Stimulated activated CD8-positive, alpha-beta memory T cell treated with anti-CD3 and anti-CD28 coated beads, Interleukin-15, amount 100 ng/mL, for 24 hours (primary cell): ENCODE data around the gene PLEKHH1.
"Not testable (repeated sequence)": the region's sequence is repeated elsewhere in the genome, so short reads cannot be mapped to it uniquely, and the experiment has no call there.

Experiments used
- DNase-seq: peaks from one replicate; pipeline ENCODE4 v3.0.0-alpha.2; 2020; ENCODE audit warnings: low read depth

PLEKHH1 gene

GRCh38 chr14:67533754-67534085, 630 bp downstream of the PLEKHH1 start:
- no peak for DNase-seq

DNA sequence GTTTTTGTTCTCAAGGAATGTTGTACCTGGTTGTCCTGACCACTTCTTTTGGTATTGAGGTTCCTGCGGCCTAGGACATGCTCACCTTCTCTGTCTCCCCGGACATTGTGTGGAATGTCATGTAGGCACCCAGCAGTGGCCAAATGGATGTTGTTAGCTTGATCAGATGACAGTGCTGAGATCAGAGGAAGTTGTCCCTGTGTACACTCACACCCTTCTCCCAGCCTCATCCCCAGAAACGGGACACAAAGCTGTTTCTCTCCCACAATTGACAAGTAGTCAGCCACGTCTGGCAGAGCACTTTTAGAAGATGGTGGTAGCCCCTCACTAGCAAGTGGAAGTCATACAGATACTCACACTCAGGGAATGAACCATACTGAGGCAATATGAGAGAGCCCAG, 3.0 kb downstream of the PLEKHH1 start:
- no peak for DNase-seq

DNA sequence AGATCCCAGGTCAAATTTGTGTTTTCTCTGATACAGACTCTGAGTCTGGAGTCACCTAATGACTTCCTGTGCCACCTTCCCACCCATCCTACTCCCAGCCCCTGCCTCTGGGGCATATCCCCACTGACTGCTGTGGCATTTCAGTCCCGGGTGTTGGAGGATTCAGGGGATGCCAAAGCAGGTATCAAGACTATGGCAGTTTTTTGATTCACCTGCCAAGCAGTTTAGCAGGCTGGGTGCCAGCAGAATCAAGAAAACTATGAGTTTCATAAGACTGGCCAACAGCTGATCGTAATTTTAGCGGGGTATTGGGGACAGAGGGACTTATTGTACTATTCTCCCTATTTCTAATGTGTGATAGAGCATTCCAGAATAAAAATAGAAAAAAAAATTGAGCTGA, 4.6 kb downstream of the PLEKHH1 start:
- DNase-seq, result no peak

- no peak for DNase-seq
These were observed 5.4 kb downstream of the PLEKHH1 start for GRCh38 chr14:67538501-67538900.

GRCh38 chr14:67539116-67539515, 6.0 kb downstream of the PLEKHH1 start:
- no peak for DNase-seq

GRCh38 chr14:67541448-67542387, 8.6 kb downstream of the PLEKHH1 start:
- no peak for DNase-seq

DNA sequence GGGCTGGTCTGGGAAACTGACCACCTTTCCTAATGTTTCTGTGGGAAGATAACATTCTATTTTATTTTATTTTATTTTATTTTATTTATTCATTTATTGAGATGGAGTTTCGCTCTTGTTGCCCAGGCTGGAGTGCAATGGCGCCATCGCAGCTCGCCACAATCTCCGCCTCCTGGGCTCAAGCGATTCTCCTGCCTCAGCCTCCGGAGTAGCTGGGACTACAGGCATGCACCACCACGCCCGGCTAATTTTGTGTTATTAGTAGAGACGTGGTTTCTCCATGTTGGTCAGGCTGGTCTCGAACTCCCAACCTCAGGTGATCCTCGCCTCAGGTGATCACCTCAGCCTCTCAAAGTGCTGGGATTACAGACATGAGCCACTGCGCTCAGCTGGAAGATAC, 9.5 kb downstream of the PLEKHH1 start:
- not testable (repeated sequence) for DNase-seq

DNA sequence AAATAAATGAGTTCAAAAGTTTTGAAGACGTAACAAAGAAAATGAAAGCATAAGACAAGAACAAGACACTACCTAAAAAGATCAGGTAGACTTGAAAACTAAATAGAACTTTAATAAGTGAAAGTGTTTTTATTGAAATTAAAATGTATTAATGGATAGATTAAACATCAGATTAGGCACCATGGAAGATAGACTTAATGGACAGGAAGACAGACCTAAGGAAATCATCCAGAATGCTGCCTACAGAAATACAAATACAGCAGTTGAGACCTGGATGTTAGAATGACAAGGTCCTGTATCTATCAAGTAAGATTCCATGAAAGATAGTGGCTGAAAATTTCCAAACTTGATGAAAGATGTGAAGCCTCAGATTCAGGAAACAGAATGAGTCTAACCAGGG, 11.5 kb downstream of the PLEKHH1 start:
- no peak for DNase-seq

GRCh38 chr14:67547224-67547780, 14.2 kb downstream of the PLEKHH1 start:
- DNase-seq, result no peak

GRCh38 chr14:67549734-67550133, 16.6 kb downstream of the PLEKHH1 start:
- DNase-seq, result no peak

- DNase-seq, result no peak
These were observed 18.0 kb downstream of the PLEKHH1 start for GRCh38 chr14:67551123-67551522.

DNA sequence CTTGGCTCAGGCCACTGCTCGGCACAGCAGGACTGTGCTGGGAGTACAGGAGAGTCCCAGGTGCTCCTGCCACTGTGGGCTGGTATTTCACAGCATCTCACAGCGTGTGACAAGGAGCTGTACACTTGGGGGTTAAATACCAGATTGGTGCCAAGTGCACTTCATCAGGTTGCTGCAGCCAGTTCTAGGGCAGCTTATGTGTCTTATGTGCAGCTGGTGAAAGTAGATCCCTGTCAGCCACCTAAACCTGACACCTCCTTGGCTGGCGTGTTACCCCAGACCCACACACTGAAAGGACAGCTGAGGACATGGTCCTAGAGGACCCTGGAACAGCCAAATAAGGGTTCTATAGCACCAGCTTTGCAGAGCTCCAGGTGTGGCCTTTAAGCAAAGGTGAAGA, 18.9 kb downstream of the PLEKHH1 start:
- DNase-seq, result no peak

DNA sequence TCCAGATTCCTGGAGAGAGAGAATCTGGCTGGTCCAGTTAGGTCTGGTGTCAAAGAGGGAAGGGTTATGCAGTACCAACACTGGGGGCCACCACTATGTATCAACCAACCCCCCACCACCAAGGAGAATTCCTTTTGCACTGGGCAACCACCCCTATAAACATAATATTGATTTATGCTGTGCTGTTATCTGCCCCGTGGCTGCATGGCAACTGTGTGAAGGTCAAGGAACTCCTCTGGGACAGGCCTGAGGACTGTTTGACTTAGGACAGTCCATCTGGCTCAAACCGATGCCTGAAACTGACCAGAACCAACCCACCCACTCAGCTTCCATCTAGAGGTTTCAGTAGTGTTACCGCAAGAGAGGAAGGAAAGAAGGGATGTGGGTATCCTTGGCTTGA, 20.5 kb downstream of the PLEKHH1 start:
- no peak for DNase-seq

GRCh38 chr14:67554341-67554740, 21.3 kb downstream of the PLEKHH1 start:
- DNase-seq, result no peak

DNA sequence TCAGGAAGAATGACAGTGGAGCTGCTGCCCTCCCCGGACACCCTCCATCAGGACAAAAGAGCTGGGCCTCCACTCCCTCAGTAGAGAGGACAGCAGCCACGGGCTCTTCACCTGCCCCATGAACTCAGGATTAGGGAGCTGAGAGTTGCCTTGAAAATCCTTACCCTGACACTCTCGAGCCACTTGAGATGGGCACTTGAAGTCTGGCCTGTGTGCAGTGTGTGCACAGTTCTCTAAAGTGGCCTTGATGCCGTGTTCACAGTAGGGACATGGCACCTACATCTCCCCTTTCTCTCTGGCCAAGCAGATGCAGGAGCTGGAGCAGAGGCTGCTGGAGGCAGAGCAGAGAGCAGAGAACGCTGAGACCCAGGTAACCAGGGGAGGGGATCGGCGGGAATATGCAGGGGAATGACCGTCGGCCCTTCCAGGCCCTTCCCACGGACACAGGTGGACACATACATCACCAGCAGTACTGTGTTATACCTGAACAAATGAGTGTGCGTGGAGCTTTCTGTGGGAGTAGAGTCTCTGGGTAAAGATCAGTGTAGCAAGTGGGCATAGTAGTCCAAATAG, 22.5 kb downstream of the PLEKHH1 start:
- DNase-seq, result no peak

- DNase-seq, result no peak
These were observed 23.6 kb downstream of the PLEKHH1 start for GRCh38 chr14:67556671-67557070.

DNA sequence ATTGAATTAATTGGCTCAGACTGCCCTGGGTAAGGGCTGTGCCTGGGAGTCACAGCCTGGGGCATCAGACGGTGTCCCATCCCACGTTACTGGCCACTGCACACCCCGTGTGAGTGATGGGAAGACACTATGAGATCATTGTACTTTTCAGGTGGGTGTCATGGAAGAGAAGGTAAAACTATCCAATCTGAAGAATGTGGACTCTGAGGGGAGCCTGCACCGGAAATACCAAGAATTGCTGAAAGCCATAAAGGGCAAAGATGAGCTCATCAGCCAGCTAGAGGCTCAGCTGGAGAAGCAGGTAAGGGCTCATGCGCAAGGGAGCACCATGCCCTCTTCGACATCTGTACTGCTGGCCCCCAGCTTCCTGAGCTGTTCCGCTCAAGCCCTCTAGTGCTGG, 24.0 kb downstream of the PLEKHH1 start:
- DNase-seq, result no peak

DNA sequence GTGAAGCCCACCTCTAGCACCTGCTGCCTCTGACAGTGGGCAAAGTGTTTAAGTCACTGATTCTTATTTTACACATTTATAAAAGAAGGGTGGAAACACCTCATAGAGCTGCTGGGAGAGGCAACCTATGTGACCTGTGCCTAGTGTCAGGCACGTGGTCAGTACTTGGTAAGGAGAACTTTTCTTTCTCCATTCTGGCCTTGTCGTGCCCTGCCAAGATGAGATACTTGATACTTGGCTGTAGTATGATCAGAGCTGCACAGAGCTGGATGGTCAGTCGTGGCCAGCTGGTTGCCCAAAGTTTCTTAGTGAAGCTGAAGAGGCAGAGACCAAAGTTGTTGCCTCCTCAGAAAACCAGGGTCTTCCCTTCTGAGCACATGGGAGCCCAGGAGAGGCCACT, 24.6 kb downstream of the PLEKHH1 start:
- DNase-seq, result no peak

DNA sequence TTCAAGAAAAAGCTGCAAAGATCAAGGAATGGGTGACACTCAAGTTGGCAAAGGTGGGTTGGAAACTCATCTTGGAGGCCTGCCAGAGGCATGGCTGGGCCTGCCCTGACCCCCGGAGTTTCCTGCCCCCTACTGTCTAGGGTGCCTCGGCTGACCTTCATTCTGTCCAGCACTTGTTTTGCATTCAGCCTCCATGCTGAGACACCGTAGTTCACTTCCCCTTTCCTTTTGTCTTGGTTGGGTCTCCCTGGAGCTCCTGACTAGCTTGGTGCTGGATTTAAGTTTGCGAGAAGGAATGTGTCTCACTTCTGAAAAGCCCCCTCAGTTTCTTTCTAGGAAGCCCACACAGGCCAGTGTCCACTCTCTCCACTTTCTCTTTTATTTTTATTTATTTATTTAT, 26.5 kb downstream of the PLEKHH1 start:
- DNase-seq, result no peak

DNA sequence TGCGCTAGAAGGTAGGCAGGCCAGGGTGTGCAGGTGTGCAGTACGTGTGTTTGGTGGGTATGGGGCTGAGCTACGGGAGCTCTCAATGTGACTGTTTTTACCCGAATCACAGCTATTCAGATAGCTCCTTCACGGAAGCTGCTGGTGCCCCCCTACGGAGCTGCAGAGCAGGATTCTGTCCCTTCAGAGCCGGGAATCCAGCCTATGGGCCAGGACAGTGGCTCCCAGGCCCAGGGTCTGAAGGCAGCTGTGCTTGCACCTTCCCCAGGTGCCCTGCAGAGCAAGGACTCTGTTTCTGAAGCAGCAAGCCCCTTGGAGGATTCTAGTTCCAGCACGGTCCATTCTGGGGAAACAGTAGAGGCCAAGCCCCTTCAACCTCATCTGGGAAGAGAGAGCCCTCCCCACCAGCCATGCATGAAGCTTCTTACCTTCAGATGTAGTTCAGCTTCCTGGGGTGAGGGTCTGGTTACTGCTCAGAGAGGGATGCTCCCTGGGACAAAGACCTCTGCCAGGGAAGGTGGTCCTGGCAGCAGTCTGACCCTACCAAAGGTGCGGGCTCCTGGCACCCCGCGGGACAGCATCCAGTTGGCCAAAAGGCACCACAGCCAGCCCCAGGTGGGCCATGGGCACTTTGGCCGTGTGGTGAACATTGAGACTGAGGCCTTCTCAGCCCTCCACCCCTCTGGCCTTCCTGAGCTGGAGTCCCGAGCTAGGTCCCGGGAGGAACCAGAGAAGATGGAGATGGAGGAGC, 29.1 kb downstream of the PLEKHH1 start:
- DNase-seq, result no peak

DNA sequence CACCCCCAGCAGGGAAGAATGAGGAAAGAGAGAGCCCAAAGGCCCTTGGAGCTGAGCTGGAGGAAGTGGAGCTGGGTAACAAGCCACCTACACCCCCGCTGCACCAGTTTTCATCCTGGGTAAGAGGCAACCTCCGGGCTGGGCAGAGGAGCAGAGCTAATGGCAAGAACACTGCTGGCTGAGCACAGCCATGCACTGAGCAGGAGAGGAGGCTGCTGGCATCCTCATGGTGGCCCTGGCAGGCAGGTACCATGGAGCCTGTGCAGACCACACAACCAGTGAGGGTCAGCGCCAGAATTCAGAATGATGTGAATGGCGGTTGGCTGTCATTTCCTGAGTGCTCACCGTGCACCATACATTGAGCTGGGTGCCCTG, 29.7 kb downstream of the PLEKHH1 start:
- no peak for DNase-seq

DNA sequence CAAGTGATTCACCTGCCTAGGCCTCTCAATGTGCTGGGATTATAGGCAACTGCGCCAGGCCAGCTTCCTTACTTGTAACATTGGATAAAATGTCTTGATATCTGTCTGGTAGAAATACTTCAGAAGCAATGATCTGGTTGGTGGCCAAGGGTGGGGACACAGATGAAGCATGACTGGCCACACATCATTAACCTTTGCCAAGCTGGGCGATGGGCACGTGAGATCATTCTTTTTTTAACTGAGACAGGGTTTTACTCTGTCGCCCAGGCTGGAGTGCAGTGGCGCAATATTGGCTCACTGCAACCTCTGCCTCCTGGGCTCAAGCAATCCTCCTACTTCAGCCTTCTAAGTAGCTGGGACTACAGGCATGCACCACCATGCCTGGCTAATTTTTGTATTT, 31.1 kb downstream of the PLEKHH1 start:
- no peak for DNase-seq

DNA sequence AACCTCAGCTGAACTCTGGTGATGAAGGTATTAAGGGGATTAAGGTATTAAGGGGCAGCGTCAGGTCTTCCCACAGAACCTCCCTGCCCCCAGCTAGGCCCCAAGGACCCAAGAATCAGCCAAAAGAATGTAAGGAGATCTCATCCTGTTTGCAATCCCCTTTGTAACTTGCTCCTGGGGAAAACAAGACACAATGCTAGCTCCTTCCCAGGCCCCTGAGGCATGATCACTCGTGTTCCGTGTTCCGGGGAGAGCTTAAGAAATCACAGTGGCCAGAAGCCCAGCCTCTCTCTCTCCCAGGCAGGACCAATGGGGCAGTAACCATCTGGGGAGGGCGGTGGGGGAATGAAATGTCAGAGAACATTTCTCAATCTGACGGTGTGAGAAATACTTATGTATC, 33.8 kb downstream of the PLEKHH1 start:
- DNase-seq, result no peak
